Activated CD8-positive, alpha-beta memory T cell treated with anti-CD3 and anti-CD28 coated beads, Interleukin-2, amount 50 U/mL, for 1 hour (primary cell): ENCODE measurements around the gene HNF1B.

Experiments used
- DNase-seq: peaks from one replicate; pipeline ENCODE4 v3.0.0-alpha.2; 2020; ENCODE audit errors: extremely low read depth

The HNF1B gene

GRCh38 chr17:37761961-37762360 lies 17.1 kb upstream of the HNF1B start:
- no peak for DNase-seq

GRCh38 chr17:37761059-37761458 lies 16.2 kb upstream of the HNF1B start:
- no peak for DNase-seq

- DNase-seq: no peak
Measured at GRCh38 chr17:37759014-37759637, 14.3 kb upstream of the HNF1B start.

GRCh38 chr17:37756051-37756450 lies 11.2 kb upstream of the HNF1B start:
- DNase-seq: no peak

- no peak for DNase-seq
Measured at GRCh38 chr17:37755455-37755854, 10.6 kb upstream of the HNF1B start.

GRCh38 chr17:37754363-37754762 lies 9.5 kb upstream of the HNF1B start:
- DNase-seq: no peak

GRCh38 chr17:37752482-37752881 lies 7.6 kb upstream of the HNF1B start:
- DNase-seq: no peak

GRCh38 chr17:37750768-37751475 lies 6.1 kb upstream of the HNF1B start:
- no peak for DNase-seq

- no peak for DNase-seq
Measured at GRCh38 chr17:37750292-37750691, 5.4 kb upstream of the HNF1B start.

GRCh38 chr17:37747222-37747621 lies 2.4 kb upstream of the HNF1B start:
- no peak for DNase-seq

- DNase-seq: no peak
Measured at GRCh38 chr17:37746617-37747016, 1.8 kb upstream of the HNF1B start.

GRCh38 chr17:37745801-37746426 lies 1.1 kb upstream of the HNF1B start:
- DNase-seq: no peak

- DNase-seq: no peak
Measured at GRCh38 chr17:37744633-37744927, 279 bp downstream of the HNF1B start.

- no peak for DNase-seq
Measured at GRCh38 chr17:37743875-37744632, 805 bp downstream of the HNF1B start.

GRCh38 chr17:37743612-37743874 lies 1.3 kb downstream of the HNF1B start:
- DNase-seq: no peak

GRCh38 chr17:37742762-37743611 lies 1.9 kb downstream of the HNF1B start:
- DNase-seq: no peak

- no peak for DNase-seq
Measured at GRCh38 chr17:37742116-37742761, 2.6 kb downstream of the HNF1B start.

GRCh38 chr17:37741341-37742115 lies 3.3 kb downstream of the HNF1B start:
- DNase-seq: no peak

GRCh38 chr17:37740915-37741314 lies 3.9 kb downstream of the HNF1B start:
- DNase-seq: no peak

- no peak for DNase-seq
Measured at GRCh38 chr17:37737971-37738370, 6.9 kb downstream of the HNF1B start.

- no peak for DNase-seq
Measured at GRCh38 chr17:37737081-37737480, 7.8 kb downstream of the HNF1B start.
